Measurements from ENCODE around the gene NMNAT1.

- TF ChIP-seq POLR2A (IDR thresholded peaks at IDR 0.05) (no peak), CTCF (IDR thresholded peaks at IDR 0.05) (no peak)
These were observed 26.8 kb upstream of the NMNAT1 start for GRCh38 chr1:9916452-9916851.

Measured in suprapubic skin (tissue), 3 donors.